Gastroesophageal sphincter (tissue), 4 donors: Measurements from ENCODE around the gene GPR68. TPM values are rescaled to one million over a fixed set of nuclear protein-coding genes. Genes with fewer than 3 reads are reported as not detected.
A peak's percentile ranks its signal among the peaks of the same experiment; 100 is the strongest.

ENCODE experiments used
- ATAC-seq: fragments of 150-250 bp; one replicate; pipeline ENCODE4 v1.9.1; 2016; ENCODE audit warnings: mild to moderate bottlenecking, moderate library complexity
- H3K27ac ChIP-seq, 4 donors: fragments of 200-600 bp; sonication (generic) in 3 of 4; 1 replicate in 3 of 4; 2 replicates in 1 of 4; pipeline ENCODE4 v1.5.1; 2016 to 2019
- H3K27me3 ChIP-seq: fragments of 200-600 bp; sonication (generic); one replicate; pipeline ENCODE4 v1.5.1; 2019
- H3K36me3 ChIP-seq, 2 donors: fragments of 200-600 bp; sonication (generic); one replicate each; pipeline ENCODE4 v1.5.1; 2019; ENCODE audit warnings: control low read depth in 1 of 2
- H3K4me1 ChIP-seq, 3 donors: fragments of 200-600 bp; sonication (generic); 1 replicate in 2 of 3; 2 replicates in 1 of 3; pipeline ENCODE4 v1.5.1; 2016 to 2019; ENCODE audit warnings: control low read depth in 2 of 3
- H3K4me3 ChIP-seq, 2 donors: fragments of 200-600 bp; sonication (generic); one replicate each; pipeline ENCODE4 v1.5.1; 2019; ENCODE audit warnings: mild to moderate bottlenecking in 1 of 2, moderate library complexity in 1 of 2
- H3K9me3 ChIP-seq, 3 donors: fragments of 200-600 bp; sonication (generic); one replicate each; pipeline ENCODE4 v1.5.1; 2017 to 2019; ENCODE audit warnings: control low read depth in 2 of 3
- CTCF ChIP-seq, 4 experiments: fragments of 200-600 bp in 2 of 4; fragments of 450-650 bp in 2 of 4; sonication (generic) in 1 of 4; IDR thresholded peaks; one replicate each; pipeline ENCODE4 v1.5.1; 2017 to 2019; ENCODE audit warnings: antibody characterized with exemption in 4 of 4, mild to moderate bottlenecking in 2 of 4, moderate library complexity in 2 of 4
- EP300 ChIP-seq: sonication (generic); formaldehyde crosslinking; IDR thresholded peaks from one replicate; pipeline ENCODE4 v1.6.1; 2017; ENCODE audit warnings: antibody characterized with exemption, mild to moderate bottlenecking
- POLR2A ChIP-seq, 2 donors: fragments of 450-650 bp; IDR thresholded peaks; one replicate each; pipeline ENCODE4 v1.6.1; 2017; ENCODE audit warnings: antibody characterized with exemption in 2 of 2, mild to moderate bottlenecking in 2 of 2, moderate library complexity in 1 of 2
- POLR2AphosphoS5 ChIP-seq: sonication (generic); formaldehyde crosslinking; IDR thresholded peaks from one replicate; pipeline ENCODE4 v1.6.1; 2017; ENCODE audit warnings: antibody characterized with exemption
- WGBS, 2 donors: methylation state at CpG; one replicate each; pipeline ENCODE4 v1.1.5; 2018; ENCODE audit warnings: low coverage in 1 of 2; 5-methylcytosine and 5-hydroxymethylcytosine counted together
- total RNA-seq, 4 donors: library from RNA; depleted of rRNA; stranded (reverse); fragments of >200 nt; gene quantifications; one replicate each; pipeline ENCODE4 v1.1.0, GENCODE V29; 2016

The GPR68 gene
- total RNA-seq, 4 donors from 2014 or later, result 1.8 to 10.3 (median 3.0) TPM

- WGBS, 2 donors, result 93 to 94% methylated on average over 2 to 3 of the region's 3 CpGs
- Histone ChIP-seq H3K36me3 (no peaks in the 10 kb centered on the region), H3K27me3 (no peaks in the 10 kb centered on the region), H3K4me1 (peaks cover 0 to 27% (median 17%) of the 10 kb centered on the region in 3 donors), H3K4me3 (no peak overlapping the region), H3K9me3 (no peaks in the 10 kb centered on the region), H3K27ac (peak overlapping the region in 2 of 4 donors; percentile 46 to 55)
- TF ChIP-seq CTCF (IDR thresholded peaks at IDR 0.05) (no peak), POLR2A (IDR thresholded peaks at IDR 0.05) (no peak), EP300 (no peak), POLR2AphosphoS5 (no peak)
- ATAC-seq, result no peak
These were observed 14.4 kb upstream of the GPR68 start for GRCh38 chr14:91258876-91259275.

GRCh38 chr14:91258011-91258618 lies 13.6 kb upstream of the GPR68 start:
- H3K9me3 ChIP-seq, result no peaks in the 10 kb centered on the region
- peak; percentile 87 for ATAC-seq
- WGBS, 2 donors, result 35 to 44% methylated on average over 4 to 10 of the region's 16 CpGs
- H3K4me1 ChIP-seq, result peaks cover 0 to 29% (median 18%) of the 10 kb centered on the region in 3 donors
- H3K4me3 ChIP-seq, result no peak overlapping the region
- H3K27ac ChIP-seq, result peak overlapping the region in 3 of 4 donors; percentile 46 to 65 (median 55)
- H3K36me3 ChIP-seq, result no peaks in the 10 kb centered on the region
- peak; percentile 65 for TF ChIP-seq POLR2AphosphoS5
- no peak for TF ChIP-seq POLR2A (IDR thresholded peaks at IDR 0.05)
- H3K27me3 ChIP-seq, result no peaks in the 10 kb centered on the region

GRCh38 chr14:91257328-91258010 lies 13.0 kb upstream of the GPR68 start:
- Histone ChIP-seq H3K27ac (peak overlapping the region in 3 of 4 donors; percentile 46 to 65 (median 55)), H3K4me3 (no peak overlapping the region), H3K9me3 (no peaks in the 10 kb centered on the region), H3K27me3 (no peaks in the 10 kb centered on the region), H3K4me1 (peaks cover 0 to 35% (median 22%) of the 10 kb centered on the region in 3 donors), H3K36me3 (no peaks in the 10 kb centered on the region)
- TF ChIP-seq POLR2AphosphoS5 (no peak), EP300 (no peak), POLR2A (IDR thresholded peaks at IDR 0.05) (no peak), CTCF (IDR thresholded peaks at IDR 0.05) (no peak)
- no peak for ATAC-seq
- WGBS, 2 donors, result 41 to 43% methylated on average over 1 to 8 of the region's 8 CpGs

- H3K27ac ChIP-seq, result peak overlapping the region in 3 of 4 donors; percentile 46 to 65 (median 55)
- no peak for ATAC-seq
- H3K4me3 ChIP-seq, result no peak overlapping the region
- no peaks in the 10 kb centered on the region for H3K27me3 ChIP-seq
- 14 to 29% methylated on average over 1 of the region's 1 CpG for WGBS, 2 donors
- H3K4me1 ChIP-seq, result peaks cover 0 to 36% (median 22%) of the 10 kb centered on the region in 3 donors
- H3K36me3 ChIP-seq, result no peaks in the 10 kb centered on the region
- TF ChIP-seq POLR2AphosphoS5 (no peak), EP300 (no peak), POLR2A (IDR thresholded peaks at IDR 0.05) (no peak), CTCF (IDR thresholded peaks at IDR 0.05) (no peak)
- H3K9me3 ChIP-seq, result no peaks in the 10 kb centered on the region
These were observed 12.2 kb upstream of the GPR68 start for GRCh38 chr14:91256661-91257060.

- TF ChIP-seq EP300, result no peak
- no peak overlapping the region for H3K4me3 ChIP-seq
- peak overlapping the region in 1 of 4 donors; percentile 83 for H3K27ac ChIP-seq
- WGBS, 2 donors, result 56 to 94% methylated on average over 5 to 6 of the region's 9 CpGs
- H3K4me1 ChIP-seq, result peaks cover 0 to 47% (median 22%) of the 10 kb centered on the region in 3 donors
- H3K27me3 ChIP-seq, result no peaks in the 10 kb centered on the region
- no peaks in the 10 kb centered on the region for H3K9me3 ChIP-seq
- no peaks in the 10 kb centered on the region for H3K36me3 ChIP-seq
- no peak for ATAC-seq
These were observed 10.7 kb upstream of the GPR68 start for GRCh38 chr14:91255026-91255695.
